Prostate gland (tissue), 2 donors: ENCODE results near the gene SPTBN1. TPM values are rescaled to one million over a fixed set of nuclear protein-coding genes. Genes with fewer than 3 reads are reported as not detected.

Experiments used
- DNase-seq: peaks from one replicate; pipeline ENCODE4 v3.0.0-alpha.2; 2019; ENCODE audit warnings: low spot score
- H3K27ac ChIP-seq, 2 donors: fragments of 200-600 bp; sonication (generic); 2 replicates each; pipeline ENCODE4 v1.5.1; 2017 to 2019
- H3K27me3 ChIP-seq: fragments of 200-600 bp; sonication (generic); replicated peaks from 2 replicates; pipeline ENCODE4 v1.5.1; 2019; ENCODE audit not compliant: insufficient read depth
- H3K36me3 ChIP-seq, 2 donors: fragments of 200-600 bp; sonication (generic); 1 replicate in 1 of 2; 2 replicates in 1 of 2; pipeline versions ENCODE4 v1.5.1 to v1.8.1; 2017 to 2019
- H3K4me1 ChIP-seq: fragments of 200-600 bp; sonication (generic); replicated peaks from 2 replicates; pipeline ENCODE4 v1.5.1; 2019
- H3K4me3 ChIP-seq, 2 donors: fragments of 200-600 bp; sonication (generic); 2 replicates each; pipeline ENCODE4 v1.5.1; 2017 to 2019
- H3K9me3 ChIP-seq: fragments of 200-600 bp; sonication (generic); 2 replicates; pipeline ENCODE4 v1.5.1; 2017
- POLR2A ChIP-seq: fragments of 450-650 bp; IDR thresholded peaks from one replicate; pipeline ENCODE4 v1.6.1; 2016; ENCODE audit warnings: antibody characterized with exemption, mild to moderate bottlenecking
- POLR2AphosphoS5 ChIP-seq: sonication (generic); formaldehyde crosslinking; IDR thresholded peaks from one replicate; pipeline ENCODE4 v1.6.1; 2017; ENCODE audit warnings: antibody characterized with exemption
- WGBS: methylation state at CpG from one replicate; pipeline ENCODE4 v1.1.5; 2018; 5-methylcytosine and 5-hydroxymethylcytosine counted together
- intact Hi-C: fragments of 100-400 bp; cut with DNase I; formaldehyde crosslinking; loops from one replicate; pipeline ENCODE4 v1.14.2; 2022
- total RNA-seq, 2 donors: library from RNA; depleted of rRNA; stranded (reverse); fragments of >200 nt; gene quantifications; one replicate each; pipeline ENCODE4 v1.1.0, GENCODE V29; 2016
- TF ChIP-seq, protein P1 (sequence below), 4 experiments: fragments of 200-600 bp in 2 of 4; fragments of 450-650 bp in 2 of 4; sonication (generic) in 2 of 4; IDR thresholded peaks; 1 replicate in 3 of 4; 2 replicates in 1 of 4; pipeline ENCODE4 v1.5.1; 2016 to 2019; ENCODE audit warnings: antibody characterized with exemption in 4 of 4, mild to moderate bottlenecking in 2 of 4, moderate library complexity in 2 of 4

The SPTBN1 gene
- total RNA-seq, 2 donors from 2014 or later, result 146 to 348 TPM

GRCh38 chr2:54586494-54586893 is 130.4 kb downstream of the SPTBN1 start:
- H3K4me1 ChIP-seq, result no peaks in the 10 kb centered on the region
- intact Hi-C loops, result no loop called here
- no peak overlapping the region for H3K4me3 ChIP-seq
- H3K27me3 ChIP-seq, result no peaks in the 10 kb centered on the region
- WGBS, result 90% methylated on average over 4 of the region's 4 CpGs
- no peaks in the 10 kb centered on the region for H3K36me3 ChIP-seq
- TF ChIP-seq POLR2AphosphoS5, result no peak
- TF ChIP-seq POLR2A, result no peak
- TF ChIP-seq, protein P1, sequence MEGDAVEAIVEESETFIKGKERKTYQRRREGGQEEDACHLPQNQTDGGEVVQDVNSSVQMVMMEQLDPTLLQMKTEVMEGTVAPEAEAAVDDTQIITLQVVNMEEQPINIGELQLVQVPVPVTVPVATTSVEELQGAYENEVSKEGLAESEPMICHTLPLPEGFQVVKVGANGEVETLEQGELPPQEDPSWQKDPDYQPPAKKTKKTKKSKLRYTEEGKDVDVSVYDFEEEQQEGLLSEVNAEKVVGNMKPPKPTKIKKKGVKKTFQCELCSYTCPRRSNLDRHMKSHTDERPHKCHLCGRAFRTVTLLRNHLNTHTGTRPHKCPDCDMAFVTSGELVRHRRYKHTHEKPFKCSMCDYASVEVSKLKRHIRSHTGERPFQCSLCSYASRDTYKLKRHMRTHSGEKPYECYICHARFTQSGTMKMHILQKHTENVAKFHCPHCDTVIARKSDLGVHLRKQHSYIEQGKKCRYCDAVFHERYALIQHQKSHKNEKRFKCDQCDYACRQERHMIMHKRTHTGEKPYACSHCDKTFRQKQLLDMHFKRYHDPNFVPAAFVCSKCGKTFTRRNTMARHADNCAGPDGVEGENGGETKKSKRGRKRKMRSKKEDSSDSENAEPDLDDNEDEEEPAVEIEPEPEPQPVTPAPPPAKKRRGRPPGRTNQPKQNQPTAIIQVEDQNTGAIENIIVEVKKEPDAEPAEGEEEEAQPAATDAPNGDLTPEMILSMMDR (IDR thresholded peaks at IDR 0.05), result no peak
- H3K27ac ChIP-seq, result no peak overlapping the region
- no peak for DNase-seq
- no peaks in the 10 kb centered on the region for H3K9me3 ChIP-seq

- no peak overlapping the region for H3K27ac ChIP-seq
- no peak overlapping the region for H3K4me3 ChIP-seq
- no peak for DNase-seq
- TF ChIP-seq POLR2AphosphoS5, result no peak
- TF ChIP-seq POLR2A, result no peak
- TF ChIP-seq, protein P1 (IDR thresholded peaks at IDR 0.05), result no peak
- H3K36me3 ChIP-seq, result no peaks in the 10 kb centered on the region
- no peaks in the 10 kb centered on the region for H3K9me3 ChIP-seq
- no peaks in the 10 kb centered on the region for H3K27me3 ChIP-seq
- intact Hi-C loops, result no loop called here
- WGBS, result 94% methylated on average over 8 of the region's 8 CpGs
- H3K4me1 ChIP-seq, result no peaks in the 10 kb centered on the region
Measured at GRCh38 chr2:54587171-54588016, 131.3 kb downstream of the SPTBN1 start.

DNA sequence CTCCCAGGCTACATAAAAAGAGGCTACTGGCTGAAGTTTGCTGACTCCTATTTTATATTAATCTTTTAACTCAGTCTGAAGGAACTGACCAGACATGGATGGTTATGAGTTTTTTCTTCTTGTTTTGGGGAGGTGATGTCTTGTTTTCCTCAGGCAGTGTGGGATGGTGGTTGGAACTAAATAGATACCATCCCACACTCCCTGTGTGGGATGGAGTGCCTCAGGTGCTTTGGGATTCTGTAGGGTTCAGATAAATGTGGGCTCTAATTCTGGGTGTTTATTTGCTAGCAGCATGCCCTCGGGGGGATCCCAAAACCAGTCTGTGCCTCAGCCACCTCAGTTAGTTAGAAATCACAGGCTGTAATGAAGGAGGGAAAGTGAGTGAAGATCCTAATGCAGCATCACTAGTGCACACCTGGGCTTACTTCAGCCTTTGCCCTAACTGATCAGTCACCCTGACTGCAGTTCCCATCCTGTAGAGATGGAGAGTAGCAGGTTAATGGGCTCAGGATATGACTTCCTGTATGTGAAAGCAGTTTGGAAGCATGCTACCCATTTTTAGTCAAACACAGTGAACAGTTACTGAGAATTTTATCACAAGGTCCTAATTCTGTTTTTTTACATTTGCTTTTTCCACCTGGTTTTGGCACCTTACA is 132.2 kb downstream of the SPTBN1 start:
- H3K4me1 ChIP-seq, result no peaks in the 10 kb centered on the region
- no peak overlapping the region for H3K27ac ChIP-seq
- H3K27me3 ChIP-seq, result no peaks in the 10 kb centered on the region
- TF ChIP-seq POLR2AphosphoS5, result no peak
- TF ChIP-seq, protein P1 (IDR thresholded peaks at IDR 0.05), result no peak
- TF ChIP-seq POLR2A, result no peak
- intact Hi-C loops, result no loop called here
- no peaks in the 10 kb centered on the region for H3K9me3 ChIP-seq
- 69% methylated on average over 1 of the region's 1 CpG for WGBS
- H3K36me3 ChIP-seq, result no peaks in the 10 kb centered on the region
- no peak for DNase-seq
- H3K4me3 ChIP-seq, result no peak overlapping the region

GRCh38 chr2:54589038-54589339 is 132.9 kb downstream of the SPTBN1 start:
- H3K36me3 ChIP-seq, result no peaks in the 10 kb centered on the region
- no peak overlapping the region for H3K27ac ChIP-seq
- no peaks in the 10 kb centered on the region for H3K27me3 ChIP-seq
- TF ChIP-seq POLR2A, result no peak
- TF ChIP-seq, protein P1 (IDR thresholded peaks at IDR 0.05), result no peak
- TF ChIP-seq POLR2AphosphoS5, result no peak
- 90% methylated on average over 4 of the region's 4 CpGs for WGBS
- H3K4me3 ChIP-seq, result no peak overlapping the region
- DNase-seq, result no peak
- intact Hi-C loops, result no loop called here
- H3K9me3 ChIP-seq, result no peaks in the 10 kb centered on the region
- H3K4me1 ChIP-seq, result no peaks in the 10 kb centered on the region
